Mucosa of descending colon (tissue), 3 donors: Measurements from ENCODE around the gene MINK1. TPM values are rescaled to one million over a fixed set of nuclear protein-coding genes. Genes with fewer than 3 reads are reported as not detected.

ENCODE experiments used
- ATAC-seq: fragments of 200-7000 bp; cut with Tn5 transposase; one replicate; pipeline ENCODE4 v1.9.1; 2020; ENCODE audit warnings: mild to moderate bottlenecking, moderate library complexity
- DNase-seq, 3 donors: peaks; one replicate each; pipeline ENCODE4 v3.0.0-alpha.2; 2020
- H3K36me3 ChIP-seq: fragments of 200-600 bp; one replicate; pipeline ENCODE4 v1.8.0; 2021; ENCODE audit warnings: low read depth, mild to moderate bottlenecking
- H3K4me1 ChIP-seq: fragments of 200-600 bp; one replicate; pipeline ENCODE4 v1.8.0; 2021; ENCODE audit warnings: low read depth, mild to moderate bottlenecking
- H3K4me3 ChIP-seq: fragments of 200-600 bp; one replicate; pipeline ENCODE4 v1.8.0; 2021; ENCODE audit warnings: mild to moderate bottlenecking
- H3K9me3 ChIP-seq: fragments of 200-600 bp; one replicate; pipeline ENCODE4 v1.8.0; 2021; ENCODE audit warnings: mild to moderate bottlenecking
- intact Hi-C, 2 donors: fragments of 100-400 bp; cut with DNase I in 1 of 2; cut with micrococcal nuclease in 1 of 2; formaldehyde crosslinking; loops; one replicate each; pipeline versions ENCODE4 v1.11.0 to v1.11.1; 2022; cut with DNase I, micrococcal nuclease
- total RNA-seq, 3 donors: library from RNA; stranded (reverse); fragmentation: NEBNext Ultra II Directional in 2 of 3; extraction: Animal tissue kit (Norgen Biotek cat#: 25700) in 2 of 3; gene quantifications; one replicate each; pipeline versions ENCODE4 v1.2.1 to v1.2.4, GENCODE V29; 2021 to 2023
- TF ChIP-seq, protein P1 (sequence below): fragments of 200-600 bp; IDR thresholded peaks from one replicate; pipeline ENCODE4 v1.8.0; 2022; ENCODE audit warnings: antibody characterized with exemption, mild to moderate bottlenecking
- donor health status: DM: no; HTN: no; CAD: no; lungs with moderate emphysema.
- donor health status: DM: no; HTN: no; CAD: no.
- donor health status: DM: no; HTN: yes; CAD: no.

Gene MINK1
- total RNA-seq, 3 donors from 2014 or later = 140 to 227 (median 170) TPM

DNA sequence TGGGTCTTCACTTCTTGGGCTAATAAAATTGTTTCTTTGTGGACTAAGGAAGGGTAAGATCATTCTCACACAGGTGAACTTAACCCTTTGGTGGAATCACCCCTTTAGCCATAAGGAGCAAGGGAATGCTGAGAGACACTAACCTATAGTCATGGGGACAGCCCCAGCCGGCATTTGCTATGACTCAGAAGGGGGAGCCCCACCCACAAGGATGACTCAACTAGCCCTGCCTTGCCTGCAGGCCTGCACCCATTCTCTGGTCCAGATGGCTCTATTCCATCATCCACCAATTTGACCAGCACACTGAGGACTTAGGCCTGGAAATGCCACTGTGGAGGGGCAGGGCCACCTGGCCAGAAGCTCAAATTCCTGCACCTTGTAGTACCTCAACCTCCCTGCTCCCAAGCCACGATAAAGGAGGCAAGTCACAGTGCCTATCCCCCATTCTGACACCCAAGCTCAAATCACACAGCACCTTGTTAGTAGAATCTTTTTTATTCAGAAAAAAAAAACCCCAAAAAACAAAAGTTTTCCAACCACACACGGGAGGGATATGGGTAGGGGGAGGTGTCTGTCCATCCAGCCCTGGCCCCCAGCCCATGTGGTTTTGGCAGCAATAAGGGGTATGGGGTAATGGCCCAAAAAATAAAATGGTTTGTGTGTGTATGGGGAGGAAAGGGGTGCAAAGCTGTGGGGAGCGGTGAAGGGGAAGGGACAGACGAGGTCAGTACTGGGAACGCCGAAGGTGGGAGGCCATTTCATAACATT lies 112.2 kb downstream of the MINK1 start:
- DNase-seq = peak; percentile 77 to 88 (median 82)
- Histone ChIP-seq H3K4me1 (peaks cover 38% of the 10 kb centered on the region), H3K36me3 (no peaks in the 10 kb centered on the region), H3K9me3 (no peaks in the 10 kb centered on the region), H3K4me3 (no peak overlapping the region)
- TF ChIP-seq, protein P1, sequence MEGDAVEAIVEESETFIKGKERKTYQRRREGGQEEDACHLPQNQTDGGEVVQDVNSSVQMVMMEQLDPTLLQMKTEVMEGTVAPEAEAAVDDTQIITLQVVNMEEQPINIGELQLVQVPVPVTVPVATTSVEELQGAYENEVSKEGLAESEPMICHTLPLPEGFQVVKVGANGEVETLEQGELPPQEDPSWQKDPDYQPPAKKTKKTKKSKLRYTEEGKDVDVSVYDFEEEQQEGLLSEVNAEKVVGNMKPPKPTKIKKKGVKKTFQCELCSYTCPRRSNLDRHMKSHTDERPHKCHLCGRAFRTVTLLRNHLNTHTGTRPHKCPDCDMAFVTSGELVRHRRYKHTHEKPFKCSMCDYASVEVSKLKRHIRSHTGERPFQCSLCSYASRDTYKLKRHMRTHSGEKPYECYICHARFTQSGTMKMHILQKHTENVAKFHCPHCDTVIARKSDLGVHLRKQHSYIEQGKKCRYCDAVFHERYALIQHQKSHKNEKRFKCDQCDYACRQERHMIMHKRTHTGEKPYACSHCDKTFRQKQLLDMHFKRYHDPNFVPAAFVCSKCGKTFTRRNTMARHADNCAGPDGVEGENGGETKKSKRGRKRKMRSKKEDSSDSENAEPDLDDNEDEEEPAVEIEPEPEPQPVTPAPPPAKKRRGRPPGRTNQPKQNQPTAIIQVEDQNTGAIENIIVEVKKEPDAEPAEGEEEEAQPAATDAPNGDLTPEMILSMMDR = no peak
- ATAC-seq = peak; percentile 33
- intact Hi-C loops = no loop called here

DNA sequence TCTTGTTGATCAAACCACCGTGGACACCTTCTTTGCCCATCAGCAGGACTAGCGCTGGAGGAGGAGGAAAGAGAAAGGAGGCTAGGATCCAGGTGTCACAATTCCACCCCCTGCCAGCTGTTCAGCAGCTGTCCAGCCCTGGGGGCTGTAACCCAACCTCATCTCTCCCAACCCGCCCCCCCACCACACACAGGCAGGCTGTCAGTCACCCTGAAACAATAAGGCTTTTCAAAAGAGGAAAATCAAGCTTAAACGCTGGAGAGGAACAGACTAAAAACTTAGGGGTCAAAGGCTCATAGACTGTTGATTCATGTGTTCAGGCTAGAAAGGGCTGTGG lies 112.8 kb downstream of the MINK1 start:
- H3K4me1 ChIP-seq = peaks cover 41% of the 10 kb centered on the region

DNA sequence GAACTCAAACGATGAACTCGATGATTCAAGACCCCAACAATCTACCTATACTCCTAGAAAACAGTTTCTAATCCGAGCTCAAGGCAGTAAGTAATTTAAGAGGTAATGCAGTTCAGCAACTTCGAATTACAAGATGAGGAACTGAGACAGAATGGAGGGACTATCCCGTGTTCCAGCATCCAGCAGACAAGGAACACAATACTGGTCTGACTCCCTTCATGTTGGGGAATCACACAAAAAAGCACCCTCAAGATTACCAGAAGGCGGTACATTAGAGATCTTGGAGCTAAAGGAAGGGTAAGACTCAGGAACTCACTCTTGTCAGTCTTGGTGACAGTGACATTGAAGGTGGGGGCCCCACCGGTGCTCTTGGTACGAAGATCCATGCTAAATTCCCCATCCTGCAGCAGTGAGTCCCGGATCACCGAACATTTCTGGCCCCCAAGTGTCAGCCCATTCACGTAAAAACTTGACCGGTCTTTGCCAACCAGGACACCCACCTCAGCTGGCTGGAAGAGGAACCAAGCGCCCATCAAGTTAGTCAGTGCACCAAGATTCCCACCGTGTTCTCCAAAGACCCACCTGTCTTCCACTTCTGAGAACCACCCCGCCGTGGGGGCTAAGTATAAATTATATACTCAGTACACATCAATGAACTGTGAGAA lies 113.3 kb downstream of the MINK1 start:
- ATAC-seq = no peak
- no peaks in the 10 kb centered on the region for H3K36me3 ChIP-seq

More for the DNA sequence above, 112.8 kb downstream of the MINK1 start:
- intact Hi-C loops = no loop called here
- Histone ChIP-seq H3K36me3 (no peaks in the 10 kb centered on the region), H3K9me3 (no peaks in the 10 kb centered on the region), H3K4me3 (no peak overlapping the region)
- TF ChIP-seq, protein P1 = no peak
- DNase-seq = no peak
- no peak for ATAC-seq

DNA sequence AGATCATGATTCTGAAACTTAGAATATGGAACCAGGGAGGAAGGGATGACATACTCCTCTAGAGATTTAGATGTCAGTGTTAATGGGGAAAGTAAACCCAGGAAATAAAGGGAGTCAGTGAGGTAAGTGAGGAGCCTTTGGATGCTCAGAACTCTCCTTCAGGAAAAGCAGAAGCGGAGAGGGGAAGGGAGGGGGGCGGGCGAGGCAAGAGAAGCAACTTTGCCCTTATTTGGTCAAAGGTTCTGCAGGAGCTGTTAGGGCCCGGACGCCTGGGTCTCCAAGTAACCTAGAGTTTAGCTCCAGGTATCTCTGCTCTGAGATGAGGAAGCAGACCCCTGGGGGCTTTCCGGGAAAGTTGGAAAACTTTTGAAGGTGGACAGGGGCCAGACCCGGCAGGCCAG lies 113.9 kb downstream of the MINK1 start:
- DNase-seq = peak in 1 of 3 donors; percentile 64
- peaks cover 35% of the 10 kb centered on the region for H3K4me1 ChIP-seq
- TF ChIP-seq, protein P1 = no peak
- H3K36me3 ChIP-seq = no peaks in the 10 kb centered on the region
- intact Hi-C loops = no loop called here
- H3K9me3 ChIP-seq = no peaks in the 10 kb centered on the region
- H3K4me3 ChIP-seq = peak overlapping the region; percentile 98
- no peak for ATAC-seq

More for the DNA sequence above, 113.3 kb downstream of the MINK1 start:
- H3K4me1 ChIP-seq = peaks cover 40% of the 10 kb centered on the region
- DNase-seq = no peak
- H3K9me3 ChIP-seq = no peaks in the 10 kb centered on the region
- TF ChIP-seq, protein P1 = no peak
- intact Hi-C loops = no loop called here
- H3K4me3 ChIP-seq = no peak overlapping the region

Other genes with a start within 250 kb of the MINK1 start
- gene SMTNL2, start 248.8 kb upstream of the MINK1 start, total RNA-seq = 1 to 10 TPM in 2 of 3 donors, under 1 TPM in 1; 0.12 to 1.5 (median 1.1) TPM
- 1 to 10 TPM in 1 of 3 donors, under 1 TPM in 2; 0.10 to 1.7 (median 0.23) TPM for gene ALOX15, start 191.7 kb upstream of the MINK1 start, total RNA-seq
- gene PELP1, start 129.2 kb upstream of the MINK1 start, total RNA-seq = 10 to 100 TPM; 30.1 to 51.2 (median 35.6) TPM
- 10 to 100 TPM; 29.7 to 56.5 (median 49.9) TPM for gene ARRB2, start 122.7 kb upstream of the MINK1 start, total RNA-seq
- 10 to 100 TPM; 21.4 to 28.3 (median 22.2) TPM for gene MED11, start 101.9 kb upstream of the MINK1 start, total RNA-seq
- gene ZMYND15, start 93.5 kb upstream of the MINK1 start, total RNA-seq = 1 to 10 TPM; 1.2 to 1.4 (median 1.3) TPM
- gene CXCL16, start 93.4 kb upstream of the MINK1 start, total RNA-seq = 10 to 100 TPM; 20.3 to 41.9 (median 30.2) TPM
- gene TM4SF5, start 61.5 kb upstream of the MINK1 start, total RNA-seq = 10 to 100 TPM in 2 of 3 donors, 1 to 10 TPM in 1; 5.0 to 20.7 (median 12.5) TPM
- gene VMO1, start 47.0 kb upstream of the MINK1 start, total RNA-seq = 1 to 10 TPM in 2 of 3 donors, under 1 TPM in 1; 0.67 to 2.3 (median 2.1) TPM
- gene GLTPD2, start 44.4 kb upstream of the MINK1 start, total RNA-seq = not detected
- 100 to 1,000 TPM in 2 of 3 donors, 10 to 100 TPM in 1; 71.5 to 122 (median 109) TPM for gene PSMB6, start 37.2 kb upstream of the MINK1 start, total RNA-seq
- 10 to 100 TPM; 24.4 to 29.8 (median 29.2) TPM for gene PLD2, start 26.2 kb upstream of the MINK1 start, total RNA-seq
- 1 to 10 TPM in 1 of 3 donors, under 1 TPM in 2; 0.52 to 2.6 (median 0.80) TPM for gene C17orf107, start 66.2 kb downstream of the MINK1 start, total RNA-seq
- gene CHRNE, start 69.8 kb downstream of the MINK1 start, total RNA-seq = 1 to 10 TPM in 1 of 3 donors, under 1 TPM in 1, not detected in 1; 0.24 to 1.3 TPM
- gene GP1BA, start 98.9 kb downstream of the MINK1 start, total RNA-seq = not detected
- 10 to 100 TPM; 68.4 to 87.2 (median 72.8) TPM for gene SLC25A11, start 106.7 kb downstream of the MINK1 start, total RNA-seq
- 100 to 1,000 TPM in 2 of 3 donors, 10 to 100 TPM in 1; 90.8 to 118 (median 114) TPM for gene RNF167, start 106.9 kb downstream of the MINK1 start, total RNA-seq
- gene PFN1, start 115.2 kb downstream of the MINK1 start, total RNA-seq = 100 to 1,000 TPM; 605 to 825 (median 723) TPM
- 10 to 100 TPM in 2 of 3 donors, 1 to 10 TPM in 1; 8.6 to 12.4 (median 10.1) TPM for gene ENO3, start 117.8 kb downstream of the MINK1 start, total RNA-seq
- 10 to 100 TPM; 41.3 to 54.0 (median 51.7) TPM for gene SPAG7, start 134.5 kb downstream of the MINK1 start, total RNA-seq
- 10 to 100 TPM; 56.6 to 71.7 (median 57.1) TPM for gene CAMTA2, start 154.3 kb downstream of the MINK1 start, total RNA-seq
- 1 to 10 TPM; 1.8 to 4.5 (median 3.5) TPM for gene INCA1, start 164.2 kb downstream of the MINK1 start, total RNA-seq
- gene KIF1C, start 164.6 kb downstream of the MINK1 start, total RNA-seq = 100 to 1,000 TPM; 219 to 286 (median 273) TPM
- 1 to 10 TPM; 3.0 to 5.3 (median 3.6) TPM for gene SLC52A1, start 202.1 kb downstream of the MINK1 start, total RNA-seq
- gene ZFP3, start 245.1 kb downstream of the MINK1 start, total RNA-seq = 10 to 100 TPM in 2 of 3 donors, 1 to 10 TPM in 1; 8.0 to 11.2 (median 10.8) TPM